ENCODE results near the gene WSCD2.

The WSCD2 gene

GRCh38 chr12:108128221-108129016, 669 bp upstream of the WSCD2 start:
- DNase-seq (ENCODE audit: low spot score): no peak

GRCh38 chr12:108131035-108131434, 1.9 kb downstream of the WSCD2 start:
- no peak for DNase-seq (ENCODE audit: low spot score)

GRCh38 chr12:108131657-108132126, 2.6 kb downstream of the WSCD2 start:
- DNase-seq (ENCODE audit: low spot score): no peak

GRCh38 chr12:108133482-108133881, 4.4 kb downstream of the WSCD2 start:
- no peak for DNase-seq (ENCODE audit: low spot score)

- DNase-seq (ENCODE audit: low spot score): no peak
Observed at GRCh38 chr12:108134744-108135143, 5.7 kb downstream of the WSCD2 start.

- DNase-seq (ENCODE audit: low spot score): no peak
Observed at GRCh38 chr12:108135627-108136026, 6.5 kb downstream of the WSCD2 start.

GRCh38 chr12:108136697-108137096, 7.6 kb downstream of the WSCD2 start:
- no peak for DNase-seq (ENCODE audit: low spot score)

GRCh38 chr12:108139454-108139853, 10.4 kb downstream of the WSCD2 start:
- DNase-seq (ENCODE audit: low spot score): no peak

GRCh38 chr12:108140501-108140900, 11.4 kb downstream of the WSCD2 start:
- no peak for DNase-seq (ENCODE audit: low spot score)

GRCh38 chr12:108141600-108142130, 12.6 kb downstream of the WSCD2 start:
- DNase-seq (ENCODE audit: low spot score): no peak

GRCh38 chr12:108143144-108143543, 14.1 kb downstream of the WSCD2 start:
- no peak for DNase-seq (ENCODE audit: low spot score)

GRCh38 chr12:108144080-108144479, 15.0 kb downstream of the WSCD2 start:
- no peak for DNase-seq (ENCODE audit: low spot score)

- DNase-seq (ENCODE audit: low spot score): no peak
Observed at GRCh38 chr12:108145011-108145410, 15.9 kb downstream of the WSCD2 start.

GRCh38 chr12:108146035-108146893, 17.2 kb downstream of the WSCD2 start:
- DNase-seq (ENCODE audit: low spot score): no peak

- no peak for DNase-seq (ENCODE audit: low spot score)
Observed at GRCh38 chr12:108147279-108147678, 18.2 kb downstream of the WSCD2 start.

GRCh38 chr12:108148521-108149074, 19.5 kb downstream of the WSCD2 start:
- no peak for DNase-seq (ENCODE audit: low spot score)

GRCh38 chr12:108150436-108150835, 21.3 kb downstream of the WSCD2 start:
- DNase-seq (ENCODE audit: low spot score): no peak

- DNase-seq (ENCODE audit: low spot score): no peak
Observed at GRCh38 chr12:108151533-108152169, 22.6 kb downstream of the WSCD2 start.

- no peak for DNase-seq (ENCODE audit: low spot score)
Observed at GRCh38 chr12:108152170-108152538, 23.1 kb downstream of the WSCD2 start.

GRCh38 chr12:108156717-108157116, 27.6 kb downstream of the WSCD2 start:
- DNase-seq (ENCODE audit: low spot score): no peak

- no peak for DNase-seq (ENCODE audit: low spot score)
Observed at GRCh38 chr12:108157870-108158459, 28.9 kb downstream of the WSCD2 start.

GRCh38 chr12:108162207-108162606, 33.1 kb downstream of the WSCD2 start:
- DNase-seq (ENCODE audit: low spot score): no peak

Data from kidney tubule cell (primary cell).